Liver (tissue), 3 donors: ENCODE results near the gene BCHE.
A peak's percentile ranks its signal among the peaks of the same experiment; 100 is the strongest.

Experiments used
- EGR1 ChIP-seq, 2 donors: IDR thresholded peaks; 2 replicates each; pipeline ENCODE4 v1.6.1; 2016 to 2018; ENCODE audit warnings: antibody characterized with exemption in 2 of 2, low read depth in 2 of 2
- GABPA ChIP-seq, 2 donors: IDR thresholded peaks in 1 of 2; conservative IDR thresholded peaks in 1 of 2; 2 replicates each; pipeline ENCODE4 v1.6.1; 2016; ENCODE audit warnings: antibody characterized with exemption in 2 of 2, mild to moderate bottlenecking in 1 of 2, moderate library complexity in 1 of 2
- JUND ChIP-seq, 2 donors: IDR thresholded peaks; 2 replicates each; pipeline ENCODE4 v1.6.1; 2016; ENCODE audit warnings: antibody characterized with exemption in 2 of 2
- NR2F2 ChIP-seq: IDR thresholded peaks from 2 replicates; pipeline ENCODE4 v1.6.1; 2016; ENCODE audit warnings: antibody characterized with exemption
- RAD21 ChIP-seq, 2 donors: IDR thresholded peaks; 2 replicates each; pipeline ENCODE4 v1.6.1; 2016; ENCODE audit warnings: antibody characterized with exemption in 2 of 2, mild to moderate bottlenecking in 2 of 2
- RXRA ChIP-seq, 2 donors: IDR thresholded peaks; 2 replicates each; pipeline ENCODE4 v1.6.1; 2017 to 2018; ENCODE audit warnings: antibody characterized with exemption in 2 of 2, mild to moderate bottlenecking in 1 of 2
- SP1 ChIP-seq: IDR thresholded peaks from 2 replicates; pipeline ENCODE4 v1.6.1; 2018; ENCODE audit warnings: antibody characterized with exemption, mild to moderate bottlenecking
- TAF1 ChIP-seq: conservative IDR thresholded peaks from 2 replicates; pipeline ENCODE4 v1.6.1; 2016; ENCODE audit warnings: antibody characterized with exemption, mild to moderate bottlenecking
- YY1 ChIP-seq: IDR thresholded peaks from 2 replicates; pipeline ENCODE4 v1.6.1; 2016; ENCODE audit warnings: antibody characterized with exemption, mild to moderate bottlenecking
- TF ChIP-seq, protein P1 (sequence below): fragments of 150-350 bp; IDR thresholded peaks from 2 replicates; pipeline ENCODE4 v1.5.1; 2017; ENCODE audit warnings: improper control_type of control experiment, low read depth, low read length; ENCODE audit not compliant: missing input control
- TF ChIP-seq, protein P2 (sequence below): IDR thresholded peaks from 2 replicates; pipeline ENCODE4 v1.6.1; 2016; ENCODE audit warnings: antibody characterized with exemption
- TF ChIP-seq, protein P3 (sequence below): IDR thresholded peaks from 2 replicates; pipeline ENCODE4 v1.6.1; 2016; ENCODE audit warnings: antibody characterized with exemption
- donor health status: healthy.
- donor health status: healthy.

DNA sequence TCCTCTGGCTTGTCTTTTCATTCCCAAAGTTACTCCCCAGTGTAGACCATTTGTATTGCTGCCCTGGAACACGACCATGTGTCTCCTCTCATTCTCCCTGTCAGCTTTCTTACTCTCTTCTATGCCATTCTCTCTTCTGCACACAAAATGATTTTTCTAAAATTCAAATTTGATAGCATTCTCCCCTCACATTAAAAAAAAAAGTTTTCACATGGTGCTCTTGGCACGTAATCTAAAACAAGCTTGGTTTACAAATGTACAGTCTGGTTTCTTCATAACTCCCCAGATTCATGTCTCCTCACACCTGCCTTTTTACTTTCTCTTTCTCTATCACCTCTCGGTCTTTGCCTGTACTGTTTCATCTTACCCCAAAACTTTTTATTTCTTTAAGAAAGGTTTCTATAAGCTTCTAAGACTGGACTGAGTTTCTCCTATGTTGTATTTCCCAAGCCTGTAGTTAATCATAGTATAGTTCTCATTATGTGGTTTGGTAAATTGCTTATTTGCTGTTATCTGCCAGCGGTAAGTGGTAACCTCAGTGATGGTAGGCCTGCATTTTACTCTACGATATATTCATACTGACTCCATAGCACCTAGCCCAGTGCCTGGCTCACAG, 31.2 kb downstream of the BCHE start:
- TF ChIP-seq, protein P1, sequence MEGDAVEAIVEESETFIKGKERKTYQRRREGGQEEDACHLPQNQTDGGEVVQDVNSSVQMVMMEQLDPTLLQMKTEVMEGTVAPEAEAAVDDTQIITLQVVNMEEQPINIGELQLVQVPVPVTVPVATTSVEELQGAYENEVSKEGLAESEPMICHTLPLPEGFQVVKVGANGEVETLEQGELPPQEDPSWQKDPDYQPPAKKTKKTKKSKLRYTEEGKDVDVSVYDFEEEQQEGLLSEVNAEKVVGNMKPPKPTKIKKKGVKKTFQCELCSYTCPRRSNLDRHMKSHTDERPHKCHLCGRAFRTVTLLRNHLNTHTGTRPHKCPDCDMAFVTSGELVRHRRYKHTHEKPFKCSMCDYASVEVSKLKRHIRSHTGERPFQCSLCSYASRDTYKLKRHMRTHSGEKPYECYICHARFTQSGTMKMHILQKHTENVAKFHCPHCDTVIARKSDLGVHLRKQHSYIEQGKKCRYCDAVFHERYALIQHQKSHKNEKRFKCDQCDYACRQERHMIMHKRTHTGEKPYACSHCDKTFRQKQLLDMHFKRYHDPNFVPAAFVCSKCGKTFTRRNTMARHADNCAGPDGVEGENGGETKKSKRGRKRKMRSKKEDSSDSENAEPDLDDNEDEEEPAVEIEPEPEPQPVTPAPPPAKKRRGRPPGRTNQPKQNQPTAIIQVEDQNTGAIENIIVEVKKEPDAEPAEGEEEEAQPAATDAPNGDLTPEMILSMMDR: no peak
- TF ChIP-seq JUND (IDR thresholded peaks at IDR 0.05): no peak
- TF ChIP-seq YY1: peak; percentile 83
- TF ChIP-seq, protein P2, sequence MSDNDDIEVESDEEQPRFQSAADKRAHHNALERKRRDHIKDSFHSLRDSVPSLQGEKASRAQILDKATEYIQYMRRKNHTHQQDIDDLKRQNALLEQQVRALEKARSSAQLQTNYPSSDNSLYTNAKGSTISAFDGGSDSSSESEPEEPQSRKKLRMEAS: no peak
- TF ChIP-seq TAF1: no peak
- TF ChIP-seq GABPA (IDR thresholded peaks at IDR 0.05 in 1 of 2, conservative IDR thresholded peaks at IDR 0.05 in 1 of 2): no peak
- TF ChIP-seq, protein P3, sequence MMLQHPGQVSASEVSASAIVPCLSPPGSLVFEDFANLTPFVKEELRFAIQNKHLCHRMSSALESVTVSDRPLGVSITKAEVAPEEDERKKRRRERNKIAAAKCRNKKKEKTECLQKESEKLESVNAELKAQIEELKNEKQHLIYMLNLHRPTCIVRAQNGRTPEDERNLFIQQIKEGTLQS: no peak
- peak in 1 of 2 donors; percentile 10 for TF ChIP-seq RAD21 (IDR thresholded peaks at IDR 0.05)
- TF ChIP-seq NR2F2: no peak
- no peak for TF ChIP-seq RXRA (IDR thresholded peaks at IDR 0.05)
- no peak for TF ChIP-seq EGR1 (IDR thresholded peaks at IDR 0.05; ENCODE audit: low read depth in 2 of 2)
- TF ChIP-seq SP1: peak; percentile 31
